Ascending aorta (tissue), 2 donors: ENCODE data around the gene PRR30. TPM values are rescaled to one million over a fixed set of nuclear protein-coding genes. Genes with fewer than 3 reads are reported as not detected.
"Not testable (repeated sequence)": the region's sequence is repeated elsewhere in the genome, so short reads cannot be mapped to it uniquely, and the experiment has no call there.

Experiments used
- DNase-seq, 2 donors: peaks; one replicate each; pipeline ENCODE4 v3.0.0-alpha.2; 2019; ENCODE audit warnings: low spot score in 2 of 2
- H3K27ac ChIP-seq, 2 donors: fragments of 200-600 bp; sonication (generic); one replicate each; pipeline ENCODE4 v1.5.1; 2016 to 2017; ENCODE audit warnings: mild to moderate bottlenecking in 1 of 2
- H3K27me3 ChIP-seq: fragments of 200-600 bp; sonication (generic); one replicate; pipeline ENCODE4 v1.5.1; 2017
- H3K36me3 ChIP-seq, 2 donors: fragments of 200-600 bp; sonication (generic); one replicate each; pipeline ENCODE4 v1.5.1; 2016
- H3K4me1 ChIP-seq, 2 donors: fragments of 200-600 bp; sonication (generic); one replicate each; pipeline ENCODE4 v1.5.1; 2016 to 2017; ENCODE audit warnings: mild to moderate bottlenecking in 1 of 2
- H3K4me3 ChIP-seq, 2 donors: fragments of 200-600 bp; sonication (generic); one replicate each; pipeline ENCODE4 v1.5.1; 2016 to 2017; ENCODE audit warnings: mild to moderate bottlenecking in 1 of 2
- H3K9me3 ChIP-seq, 2 donors: fragments of 200-600 bp; sonication (generic); one replicate each; pipeline ENCODE4 v1.5.1; 2016
- intact Hi-C: fragments of 100-400 bp; cut with DNase I; formaldehyde crosslinking; loops from one replicate; pipeline ENCODE4 v1.15.1; 2023
- total RNA-seq: library from RNA; depleted of rRNA; stranded (reverse); fragments of >200 nt; gene quantifications from one replicate; pipeline ENCODE4 v1.1.0, GENCODE V29; 2016
- TF ChIP-seq, protein P1 (sequence below), 3 experiments: fragments of 200-600 bp in 2 of 3; fragments of 450-650 bp in 1 of 3; sonication (generic) in 2 of 3; IDR thresholded peaks; one replicate each; pipeline ENCODE4 v1.5.1; 2016 to 2019; ENCODE audit warnings: antibody characterized with exemption in 3 of 3, mild to moderate bottlenecking in 1 of 3, moderate library complexity in 1 of 3

PRR30 gene
- total RNA-seq, 1 donor from 2014 or later: not detected

DNA sequence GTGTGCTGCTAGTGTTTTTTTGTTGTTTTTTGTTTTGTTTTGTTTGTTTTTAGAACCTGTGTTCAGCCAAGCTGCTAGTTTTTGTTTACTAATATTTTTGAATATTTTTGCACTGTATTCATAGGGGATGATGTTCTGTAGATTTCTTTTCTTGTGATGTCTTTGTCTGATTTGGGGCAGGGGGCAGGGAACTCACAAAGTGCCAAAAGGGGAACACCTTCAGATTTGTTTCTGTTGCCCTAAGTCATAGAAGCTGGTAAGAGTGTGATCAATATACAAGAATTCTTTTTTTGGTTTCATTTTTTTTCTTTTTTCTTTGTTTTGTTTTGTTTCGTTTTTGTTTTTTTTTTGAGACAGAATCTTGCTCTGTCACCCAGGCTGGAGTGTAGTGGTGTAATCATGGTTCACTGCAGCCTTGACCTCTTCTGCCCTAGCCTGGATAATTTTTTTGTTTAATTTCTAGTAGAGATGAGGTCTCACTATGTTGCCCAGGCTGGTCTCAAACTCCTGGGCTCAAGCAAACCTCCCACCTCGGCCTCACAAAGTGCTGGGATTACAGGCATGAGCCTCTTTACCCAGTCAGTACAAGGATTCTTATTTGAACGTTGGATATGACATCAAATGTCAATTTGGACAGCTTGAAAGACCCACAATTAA, 40.3 kb upstream of the PRR30 start:
- TF ChIP-seq, protein P1, sequence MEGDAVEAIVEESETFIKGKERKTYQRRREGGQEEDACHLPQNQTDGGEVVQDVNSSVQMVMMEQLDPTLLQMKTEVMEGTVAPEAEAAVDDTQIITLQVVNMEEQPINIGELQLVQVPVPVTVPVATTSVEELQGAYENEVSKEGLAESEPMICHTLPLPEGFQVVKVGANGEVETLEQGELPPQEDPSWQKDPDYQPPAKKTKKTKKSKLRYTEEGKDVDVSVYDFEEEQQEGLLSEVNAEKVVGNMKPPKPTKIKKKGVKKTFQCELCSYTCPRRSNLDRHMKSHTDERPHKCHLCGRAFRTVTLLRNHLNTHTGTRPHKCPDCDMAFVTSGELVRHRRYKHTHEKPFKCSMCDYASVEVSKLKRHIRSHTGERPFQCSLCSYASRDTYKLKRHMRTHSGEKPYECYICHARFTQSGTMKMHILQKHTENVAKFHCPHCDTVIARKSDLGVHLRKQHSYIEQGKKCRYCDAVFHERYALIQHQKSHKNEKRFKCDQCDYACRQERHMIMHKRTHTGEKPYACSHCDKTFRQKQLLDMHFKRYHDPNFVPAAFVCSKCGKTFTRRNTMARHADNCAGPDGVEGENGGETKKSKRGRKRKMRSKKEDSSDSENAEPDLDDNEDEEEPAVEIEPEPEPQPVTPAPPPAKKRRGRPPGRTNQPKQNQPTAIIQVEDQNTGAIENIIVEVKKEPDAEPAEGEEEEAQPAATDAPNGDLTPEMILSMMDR (IDR thresholded peaks at IDR 0.05): no peak
- Histone ChIP-seq H3K4me1 (no peaks in the 10 kb centered on the region), H3K27me3 (no peaks in the 10 kb centered on the region), H3K9me3 (no peaks in the 10 kb centered on the region), H3K27ac (no peak overlapping the region), H3K4me3 (no peak overlapping the region), H3K36me3 (no peaks in the 10 kb centered on the region)
- DNase-seq: no peak
- intact Hi-C loops: no loop called here

DNA sequence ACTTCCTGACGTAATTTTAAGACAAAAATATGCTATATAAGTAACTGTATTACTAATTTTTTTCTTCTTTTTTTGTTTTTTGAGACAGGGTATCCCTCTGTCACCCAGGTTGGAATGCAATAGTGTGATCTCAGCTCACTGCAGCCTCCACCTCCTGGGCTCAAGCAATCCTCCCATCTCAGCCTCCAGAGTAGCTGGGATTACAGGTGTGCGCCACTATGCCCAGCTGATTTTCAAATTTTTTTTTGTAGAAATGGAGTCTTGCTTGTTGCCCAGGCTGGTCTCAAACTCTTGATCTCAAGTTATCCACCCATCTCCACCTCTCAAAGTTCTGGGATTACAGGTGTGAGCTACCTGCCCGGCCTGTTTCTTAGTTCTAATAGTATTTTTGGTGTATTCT, 39.3 kb upstream of the PRR30 start:
- H3K36me3 ChIP-seq: no peaks in the 10 kb centered on the region
- no peaks in the 10 kb centered on the region for H3K4me1 ChIP-seq
- intact Hi-C loops: no loop called here
- H3K27me3 ChIP-seq: no peaks in the 10 kb centered on the region
- DNase-seq: no peak
- no peak overlapping the region for H3K4me3 ChIP-seq
- H3K9me3 ChIP-seq: no peaks in the 10 kb centered on the region
- H3K27ac ChIP-seq: no peak overlapping the region
- TF ChIP-seq, protein P1 (IDR thresholded peaks at IDR 0.05): no peak

DNA sequence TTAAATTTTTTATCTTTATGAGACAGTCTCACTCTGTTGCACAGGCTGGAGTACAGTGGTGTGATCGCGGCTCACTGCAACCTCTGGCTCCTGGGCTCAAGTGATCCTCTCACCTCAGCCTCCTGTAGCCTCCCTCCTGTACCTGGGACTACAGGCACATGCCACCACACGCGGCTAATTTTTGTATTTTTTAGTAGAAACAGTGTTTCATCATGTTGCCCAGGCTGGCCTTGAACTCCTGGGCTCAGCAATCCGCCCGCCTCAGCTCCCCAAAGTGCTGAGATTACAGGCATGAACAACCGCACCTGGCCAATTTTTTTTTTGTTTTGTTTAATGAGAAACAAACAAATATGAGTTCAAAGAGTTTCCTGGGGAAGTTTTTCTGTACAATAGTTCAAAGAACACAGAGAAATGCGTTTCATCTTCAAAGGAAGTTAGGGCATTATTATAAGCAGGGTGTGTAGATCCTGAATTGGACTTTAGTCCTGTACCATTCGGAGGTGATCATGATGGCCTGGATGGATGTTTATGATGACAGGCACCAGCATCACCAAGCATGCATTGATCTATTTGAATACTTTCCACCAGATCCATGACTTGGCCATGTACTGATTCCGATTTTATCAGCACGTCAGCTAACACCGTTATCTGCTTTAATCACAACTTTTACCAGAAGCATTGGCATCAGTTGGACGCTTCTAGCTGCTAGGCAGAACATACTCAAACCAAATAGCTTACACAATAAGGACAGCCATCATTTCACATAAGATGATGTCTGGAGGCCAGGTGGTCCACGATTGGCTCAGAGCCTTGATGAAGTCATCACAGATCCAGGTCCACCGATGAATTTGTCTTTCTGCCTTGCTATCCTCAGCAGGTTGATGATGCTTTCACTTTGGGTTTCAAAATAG, 38.5 kb upstream of the PRR30 start:
- Histone ChIP-seq H3K27ac (no peak overlapping the region), H3K27me3 (no peaks in the 10 kb centered on the region), H3K9me3 (no peaks in the 10 kb centered on the region), H3K36me3 (no peaks in the 10 kb centered on the region), H3K4me3 (no peak overlapping the region), H3K4me1 (no peaks in the 10 kb centered on the region)
- TF ChIP-seq, protein P1 (IDR thresholded peaks at IDR 0.05): no peak
- intact Hi-C loops: no loop called here
- no peak for DNase-seq

DNA sequence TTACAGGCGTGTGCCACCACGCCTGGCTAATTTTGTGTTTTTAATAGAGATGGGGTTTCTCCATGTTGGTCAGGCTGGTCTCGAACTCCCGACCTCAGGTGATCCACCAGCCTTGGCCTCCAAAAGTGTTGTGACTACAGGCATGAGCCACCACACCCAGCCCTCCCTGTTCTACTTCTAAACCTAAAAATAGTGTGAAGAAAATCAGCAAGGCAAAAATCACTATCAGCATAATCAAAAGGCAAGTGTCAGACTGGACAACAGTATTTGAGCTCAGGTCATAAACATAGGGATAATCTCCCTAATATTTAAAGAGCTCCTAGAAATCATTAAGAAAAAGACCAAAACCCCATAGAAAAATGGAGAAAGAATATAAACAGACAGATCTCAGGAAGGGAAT, 36.6 kb upstream of the PRR30 start:
- H3K4me1 ChIP-seq, intact Hi-C loops, H3K9me3 ChIP-seq, DNase-seq, H3K27ac ChIP-seq, H3K27me3 ChIP-seq, H3K36me3 ChIP-seq, H3K4me3 ChIP-seq: not testable (repeated sequence)

DNA sequence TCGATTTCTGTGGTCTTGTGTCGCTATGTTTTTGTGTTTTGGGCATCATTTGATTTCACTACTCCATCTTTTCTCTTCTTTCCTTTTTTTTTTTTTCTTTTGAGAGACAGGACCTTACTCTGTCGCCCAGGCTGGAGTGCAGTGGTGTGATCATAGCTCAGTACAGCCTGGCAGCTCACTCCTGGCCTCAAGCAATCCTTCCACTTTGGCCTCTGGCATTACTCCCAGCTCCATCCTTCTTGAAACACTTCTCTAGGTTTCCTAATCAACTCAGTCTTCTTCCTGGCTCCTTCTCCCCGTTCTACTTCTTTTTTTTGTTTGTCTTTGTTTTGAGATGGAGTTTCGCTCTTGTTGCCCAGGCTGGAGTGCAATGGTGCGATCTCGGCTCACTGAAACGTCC, 36.1 kb upstream of the PRR30 start:
- TF ChIP-seq, protein P1 (IDR thresholded peaks at IDR 0.05): no peak
- Histone ChIP-seq H3K4me3 (no peak overlapping the region), H3K36me3 (no peaks in the 10 kb centered on the region), H3K4me1 (peaks cover 0 to under 1% of the 10 kb centered on the region in 2 donors), H3K9me3 (no peaks in the 10 kb centered on the region), H3K27me3 (no peaks in the 10 kb centered on the region), H3K27ac (no peak overlapping the region)
- intact Hi-C loops: no loop called here
- no peak for DNase-seq

DNA sequence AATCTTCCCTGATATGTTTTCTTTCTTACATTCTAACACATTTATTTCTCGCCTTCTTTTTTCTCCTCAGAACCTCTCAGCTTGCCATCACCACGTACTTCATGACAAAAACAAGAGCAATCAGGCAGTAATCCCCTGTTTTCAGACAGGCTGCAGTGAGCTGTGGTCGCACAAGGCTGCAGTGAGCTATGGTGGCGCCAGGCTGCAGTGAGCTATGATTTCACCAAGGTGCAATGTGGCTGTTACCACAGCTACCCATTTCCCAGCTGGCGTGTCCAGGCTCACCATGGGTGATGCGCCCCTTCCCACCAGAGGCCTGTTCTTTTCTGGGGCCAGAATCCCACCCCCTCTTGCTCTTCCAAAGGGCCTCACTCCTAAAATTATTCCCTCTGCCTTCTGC, 35.4 kb upstream of the PRR30 start:
- DNase-seq: no peak
- Histone ChIP-seq H3K9me3 (no peaks in the 10 kb centered on the region), H3K4me3 (no peak overlapping the region), H3K27me3 (no peaks in the 10 kb centered on the region), H3K36me3 (no peaks in the 10 kb centered on the region), H3K27ac (no peak overlapping the region), H3K4me1 (peaks cover 0 to 4% of the 10 kb centered on the region in 2 donors)
- TF ChIP-seq, protein P1 (IDR thresholded peaks at IDR 0.05): no peak
- intact Hi-C loops: no loop called here
